ENCODE results near the gene TM9SF1. TPM values are rescaled to one million over a fixed set of nuclear protein-coding genes. Genes with fewer than 3 reads are reported as not detected.

TM9SF1 gene
- total RNA-seq, 1 experiment from 2014 or later, result 41.9 TPM

DNA sequence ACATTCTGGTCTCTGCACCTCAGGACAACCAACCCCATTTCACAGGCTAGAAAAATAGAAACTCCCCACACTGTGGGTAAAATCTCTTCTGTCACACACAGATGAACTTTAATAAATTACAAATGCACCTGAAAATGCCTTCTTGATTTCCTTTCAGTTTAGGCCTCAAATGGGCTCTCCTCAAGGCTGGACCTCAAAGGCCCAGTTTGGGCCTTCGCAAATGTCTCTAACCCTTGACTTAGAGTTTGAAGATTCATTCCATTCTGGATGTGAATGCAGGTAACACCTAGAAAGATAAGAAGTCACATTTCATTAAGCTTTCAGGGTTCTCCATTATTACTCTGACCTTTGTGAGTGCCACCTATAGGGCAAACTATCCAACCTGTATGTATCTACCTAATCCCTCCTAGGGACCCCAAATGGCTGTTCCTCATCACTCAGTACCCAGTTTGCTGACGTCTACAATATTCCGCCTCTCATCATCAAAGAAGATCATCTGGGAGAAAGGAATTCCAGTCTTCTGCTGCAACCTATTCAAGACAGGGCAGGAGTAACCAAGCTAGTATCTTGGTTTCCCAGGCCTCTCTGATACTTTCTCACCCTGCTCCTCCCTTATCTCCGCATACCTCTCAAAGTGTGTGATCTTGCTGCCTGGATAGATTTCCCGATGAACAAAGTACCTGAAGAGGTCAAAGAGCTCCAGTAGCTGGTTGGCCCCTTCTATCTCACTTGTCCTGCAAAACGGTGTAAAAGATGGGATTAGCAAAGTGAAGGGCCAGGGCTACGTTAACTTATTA lies 18.8 kb upstream of the TM9SF1 start:
- H3K27me3 ChIP-seq (replicated peaks; ENCODE audit: control insufficient read depth, insufficient read depth, low read length), result no peaks in the 10 kb centered on the region
- no peaks in the 10 kb centered on the region for H3K9me3 ChIP-seq
- H3K4me1 ChIP-seq, result peaks cover 12% of the 10 kb centered on the region
- peaks cover 1% of the 10 kb centered on the region for H3K36me3 ChIP-seq (ENCODE audit: control insufficient read depth, insufficient read depth, low read length)
- Mint-ChIP-seq H3K4me3 (ENCODE audit: unreplicated experiment) (peak overlapping the region; percentile 91), H3K27me3 (ENCODE audit: insufficient read depth, unreplicated experiment) (no peaks in the 10 kb centered on the region), H3K36me3 (ENCODE audit: insufficient read depth, unreplicated experiment) (peaks cover 59% of the 10 kb centered on the region), H3K9me3 (ENCODE audit: unreplicated experiment) (no peaks in the 10 kb centered on the region), H3K27ac (ENCODE audit: unreplicated experiment) (peak overlapping the region; percentile 97), H3K4me1 (ENCODE audit: low read depth, unreplicated experiment) (peaks cover 13% of the 10 kb centered on the region)
- TSS peak; percentile 88 for BruUV-seq (replicated peaks)
- TF ChIP-seq, protein P1, sequence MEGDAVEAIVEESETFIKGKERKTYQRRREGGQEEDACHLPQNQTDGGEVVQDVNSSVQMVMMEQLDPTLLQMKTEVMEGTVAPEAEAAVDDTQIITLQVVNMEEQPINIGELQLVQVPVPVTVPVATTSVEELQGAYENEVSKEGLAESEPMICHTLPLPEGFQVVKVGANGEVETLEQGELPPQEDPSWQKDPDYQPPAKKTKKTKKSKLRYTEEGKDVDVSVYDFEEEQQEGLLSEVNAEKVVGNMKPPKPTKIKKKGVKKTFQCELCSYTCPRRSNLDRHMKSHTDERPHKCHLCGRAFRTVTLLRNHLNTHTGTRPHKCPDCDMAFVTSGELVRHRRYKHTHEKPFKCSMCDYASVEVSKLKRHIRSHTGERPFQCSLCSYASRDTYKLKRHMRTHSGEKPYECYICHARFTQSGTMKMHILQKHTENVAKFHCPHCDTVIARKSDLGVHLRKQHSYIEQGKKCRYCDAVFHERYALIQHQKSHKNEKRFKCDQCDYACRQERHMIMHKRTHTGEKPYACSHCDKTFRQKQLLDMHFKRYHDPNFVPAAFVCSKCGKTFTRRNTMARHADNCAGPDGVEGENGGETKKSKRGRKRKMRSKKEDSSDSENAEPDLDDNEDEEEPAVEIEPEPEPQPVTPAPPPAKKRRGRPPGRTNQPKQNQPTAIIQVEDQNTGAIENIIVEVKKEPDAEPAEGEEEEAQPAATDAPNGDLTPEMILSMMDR (IDR thresholded peaks at IDR 0.05; ENCODE audit: insufficient read depth in 1 of 2, low read depth in 1 of 2, low read length in 1 of 2, severe bottlenecking in 1 of 2, unreplicated experiment in 1 of 2), result no peak
- H3K4me3 ChIP-seq (ENCODE audit: low read depth, low read length), result peak overlapping the region; percentile 88
- CTCF ChIA-PET, result interaction anchor here (0.7 to 1.6 kb wide), 8 partner anchors 24 to 94 kb away, joined by 3 to 10 read pairs (median 4); partner anchors contain the start of genes CIDEB, IRF9 and TINF2
- intact Hi-C loops (cut with micrococcal nuclease; ENCODE audit: unreplicated experiment), result loop anchor here (1.0 to 2.0 kb wide), 2 partner anchors 19 to 73 kb away; partner anchors contain the start of genes EMC9 and TM9SF1
- POLR2A ChIA-PET, result interaction anchor here (0.6 to 3.0 kb wide), 11 partner anchors 17 to 230 kb away, joined by 3 to 28 read pairs (median 5); partner anchors contain the start of genes CIDEB, DCAF11, EMC9 and PSME2
- no peak for DNase-seq

DNA sequence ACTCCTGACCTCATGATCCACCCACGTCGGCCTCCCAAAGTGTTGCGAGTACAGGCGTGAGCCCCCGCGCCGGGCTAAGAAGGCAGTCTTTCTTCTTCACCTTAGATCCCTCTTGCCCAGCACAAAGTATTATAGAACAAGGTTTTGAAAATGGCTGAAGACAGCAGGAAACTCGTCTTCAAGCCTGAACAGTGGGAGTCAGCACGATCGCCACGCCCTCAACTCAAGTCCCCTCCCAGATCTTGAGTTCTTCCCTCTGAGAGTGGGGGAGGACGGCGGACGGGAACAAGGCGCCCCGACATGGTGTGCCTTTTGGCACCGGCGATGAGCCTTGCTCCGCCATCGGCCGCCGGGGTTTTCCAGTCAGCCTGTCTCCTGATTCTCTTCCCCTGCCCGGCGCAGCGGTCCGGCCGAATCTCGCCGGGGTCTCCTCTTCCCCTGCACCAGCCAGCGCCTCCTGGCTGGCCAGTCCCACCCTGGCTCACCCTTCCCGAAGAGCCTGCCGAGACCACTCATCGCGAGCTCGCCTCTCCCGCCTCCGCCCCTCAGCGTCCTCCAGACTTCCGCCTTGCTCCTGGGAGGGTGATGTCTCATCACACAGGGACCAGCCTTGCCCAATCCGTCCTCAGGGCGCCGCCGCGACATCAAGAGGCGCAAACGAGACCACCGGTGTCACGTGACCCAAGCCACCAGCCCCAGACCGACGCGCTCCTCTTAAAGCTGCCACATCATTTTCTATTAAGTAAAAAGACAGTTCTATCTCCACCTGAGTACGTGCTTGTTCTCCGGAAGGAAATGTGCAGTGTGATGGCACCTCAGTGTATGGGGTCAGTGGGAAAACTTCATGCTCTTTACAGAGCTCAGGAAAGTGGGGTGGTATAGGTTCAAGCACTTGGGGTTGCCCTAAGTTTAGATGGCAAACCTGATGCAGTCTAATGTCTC lies 18.0 kb upstream of the TM9SF1 start, which contains the start of gene CHMP4A:
CHMP4A (minus strand) TSS at position 565 of the 942 bp plus-strand sequence; CDS start at position 516, 49 bp downstream.
- ChIA-PET POLR2A (interaction anchor here (0.6 to 3.0 kb wide), 12 partner anchors 17 to 229 kb away, joined by 3 to 28 read pairs (median 4); partner anchors contain the start of genes CIDEB, DCAF11, EMC9 and PSME2), CTCF (interaction anchor here (0.7 to 1.6 kb wide), 8 partner anchors 25 to 95 kb away, joined by 3 to 10 read pairs (median 4); partner anchors contain the start of genes CIDEB, IRF9 and TINF2)
- H3K4me1 ChIP-seq, result peaks cover 12% of the 10 kb centered on the region
- peaks cover 58% of the 10 kb centered on the region for H3K36me3 Mint-ChIP-seq (ENCODE audit: insufficient read depth, unreplicated experiment)
- H3K27ac Mint-ChIP-seq (ENCODE audit: unreplicated experiment), result peak within 1 kb of the TSS; percentile 97
- intact Hi-C loops (cut with micrococcal nuclease; ENCODE audit: unreplicated experiment), result loop anchor here (1.0 to 2.0 kb wide), 2 partner anchors 18 to 72 kb away; partner anchors contain the start of genes EMC9 and TM9SF1
- TF ChIP-seq, protein P1 (IDR thresholded peaks at IDR 0.05; ENCODE audit: insufficient read depth in 1 of 2, low read depth in 1 of 2, low read length in 1 of 2, severe bottlenecking in 1 of 2, unreplicated experiment in 1 of 2), result peak in 1 of 2 experiments; percentile 22
- H3K9me3 ChIP-seq, result no peaks in the 10 kb centered on the region
- no TSS peak for BruUV-seq (replicated peaks)
- peaks cover 13% of the 10 kb centered on the region for H3K4me1 Mint-ChIP-seq (ENCODE audit: low read depth, unreplicated experiment)
- DNase-seq, result peak; percentile 97 to 98
- peak within 1 kb of the TSS; percentile 88 for H3K4me3 ChIP-seq (ENCODE audit: low read depth, low read length)
- H3K27me3 ChIP-seq (replicated peaks; ENCODE audit: control insufficient read depth, insufficient read depth, low read length), result no peaks in the 10 kb centered on the region
- H3K9me3 Mint-ChIP-seq (ENCODE audit: unreplicated experiment), result no peaks in the 10 kb centered on the region
- peaks cover 1% of the 10 kb centered on the region; the same call in 1 of the 2 replicates for H3K36me3 ChIP-seq (ENCODE audit: control insufficient read depth, insufficient read depth, low read length)
- peak within 1 kb of the TSS; percentile 91 for H3K4me3 Mint-ChIP-seq (ENCODE audit: unreplicated experiment)
- no peaks in the 10 kb centered on the region for H3K27me3 Mint-ChIP-seq (ENCODE audit: insufficient read depth, unreplicated experiment)

Data from Caco-2 (cell line).